ENCODE measurements around the gene HORMAD2. TPM values are rescaled to one million over a fixed set of nuclear protein-coding genes. Genes with fewer than 3 reads are reported as not detected.

HORMAD2 gene
- total RNA-seq, 4 donors from 2014 or later: not detected

DNA sequence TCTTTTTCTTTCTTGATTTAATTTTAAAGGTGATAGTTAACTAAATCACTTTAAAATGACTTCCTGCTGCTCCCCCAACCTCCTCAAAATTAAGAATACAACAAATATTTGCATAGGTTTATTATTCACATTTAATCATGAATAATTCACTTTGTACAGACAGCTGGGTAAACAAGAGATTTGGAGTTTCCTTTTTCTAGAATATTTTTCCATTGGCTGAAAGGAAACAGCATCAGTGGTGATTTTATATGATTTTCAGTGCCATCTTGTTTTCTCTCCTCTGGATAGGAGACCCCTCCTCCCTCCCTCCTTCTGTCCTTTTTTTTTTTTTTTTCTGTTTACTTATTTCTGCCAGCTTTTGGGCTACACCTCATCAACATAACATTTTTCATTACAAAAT lies 105.8 kb downstream of the HORMAD2 start:
- H3K36me3 ChIP-seq: no peaks in the 10 kb centered on the region
- H3K27ac ChIP-seq: no peak overlapping the region
- H3K4me1 ChIP-seq: no peaks in the 10 kb centered on the region
- in situ Hi-C loops (cut with MboI; ENCODE audit: low sequenced_read_pairs in 4 of 4) (no loop called here), intact Hi-C loops (cut with DNase I; ENCODE audit: low total_unique reads) (no loop called here)
- TF ChIP-seq, protein P1, sequence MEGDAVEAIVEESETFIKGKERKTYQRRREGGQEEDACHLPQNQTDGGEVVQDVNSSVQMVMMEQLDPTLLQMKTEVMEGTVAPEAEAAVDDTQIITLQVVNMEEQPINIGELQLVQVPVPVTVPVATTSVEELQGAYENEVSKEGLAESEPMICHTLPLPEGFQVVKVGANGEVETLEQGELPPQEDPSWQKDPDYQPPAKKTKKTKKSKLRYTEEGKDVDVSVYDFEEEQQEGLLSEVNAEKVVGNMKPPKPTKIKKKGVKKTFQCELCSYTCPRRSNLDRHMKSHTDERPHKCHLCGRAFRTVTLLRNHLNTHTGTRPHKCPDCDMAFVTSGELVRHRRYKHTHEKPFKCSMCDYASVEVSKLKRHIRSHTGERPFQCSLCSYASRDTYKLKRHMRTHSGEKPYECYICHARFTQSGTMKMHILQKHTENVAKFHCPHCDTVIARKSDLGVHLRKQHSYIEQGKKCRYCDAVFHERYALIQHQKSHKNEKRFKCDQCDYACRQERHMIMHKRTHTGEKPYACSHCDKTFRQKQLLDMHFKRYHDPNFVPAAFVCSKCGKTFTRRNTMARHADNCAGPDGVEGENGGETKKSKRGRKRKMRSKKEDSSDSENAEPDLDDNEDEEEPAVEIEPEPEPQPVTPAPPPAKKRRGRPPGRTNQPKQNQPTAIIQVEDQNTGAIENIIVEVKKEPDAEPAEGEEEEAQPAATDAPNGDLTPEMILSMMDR (IDR thresholded peaks at IDR 0.05 in 4 of 5, conservative IDR thresholded peaks at IDR 0.05 in 1 of 5): no peak
- no peak for TF ChIP-seq POLR2A (IDR thresholded peaks at IDR 0.05)
- no peak for DNase-seq
- H3K27me3 ChIP-seq: peaks cover 0 to 16% (median 0%) of the 10 kb centered on the region in 3 donors
- ATAC-seq: no peak
- no peaks in the 10 kb centered on the region for H3K9me3 ChIP-seq
- H3K4me3 ChIP-seq: no peak overlapping the region

DNA sequence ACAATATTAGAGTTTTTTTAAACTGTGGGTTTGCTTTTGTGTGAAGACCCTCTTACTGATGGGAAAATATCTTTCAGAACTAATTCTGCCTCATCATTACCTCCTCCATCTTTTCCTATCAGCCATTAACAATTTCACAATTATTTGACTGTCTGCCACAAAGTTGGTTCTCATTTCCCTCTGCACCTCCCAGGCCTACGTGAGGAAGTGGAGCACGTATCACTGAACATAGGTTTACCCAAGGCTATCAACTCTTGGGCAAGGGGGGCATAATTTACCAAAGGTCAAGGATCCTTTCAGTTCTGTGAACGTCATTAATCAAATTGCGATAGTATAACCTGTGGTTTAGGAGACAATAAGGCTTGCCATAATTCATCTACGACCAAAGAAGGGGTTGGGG lies 106.2 kb downstream of the HORMAD2 start:
- H3K9me3 ChIP-seq: no peaks in the 10 kb centered on the region
- no peak for DNase-seq
- no peak for ATAC-seq
- intact Hi-C loops (cut with DNase I; ENCODE audit: low total_unique reads): no loop called here
- no peak overlapping the region for H3K27ac ChIP-seq
- TF ChIP-seq, protein P1 (IDR thresholded peaks at IDR 0.05 in 4 of 5, conservative IDR thresholded peaks at IDR 0.05 in 1 of 5): no peak
- TF ChIP-seq POLR2A (IDR thresholded peaks at IDR 0.05): no peak
- in situ Hi-C loops (cut with MboI; ENCODE audit: low sequenced_read_pairs in 4 of 4): no loop called here
- no peaks in the 10 kb centered on the region for H3K4me1 ChIP-seq
- peaks cover 0 to 19% (median 0%) of the 10 kb centered on the region in 3 donors for H3K27me3 ChIP-seq
- no peaks in the 10 kb centered on the region for H3K36me3 ChIP-seq
- H3K4me3 ChIP-seq: no peak overlapping the region

DNA sequence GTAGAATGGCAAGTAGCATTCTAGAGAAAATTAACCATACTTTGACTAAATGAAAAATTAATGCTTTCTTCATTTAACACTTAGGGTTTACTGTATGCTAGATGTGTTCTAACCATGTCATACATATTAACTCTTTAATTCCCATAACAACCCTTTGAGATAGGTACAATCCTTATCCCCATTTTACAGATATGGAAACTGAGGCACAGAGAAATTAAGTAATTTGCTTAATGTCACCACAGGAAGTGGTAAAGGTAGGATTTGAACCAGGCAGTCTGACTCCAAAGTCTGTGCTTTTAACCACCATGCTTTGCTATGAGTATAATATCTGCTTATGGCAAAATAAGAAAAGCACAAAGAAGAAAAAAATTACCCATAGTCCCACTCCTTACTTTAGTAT lies 106.8 kb downstream of the HORMAD2 start:
- intact Hi-C loops (cut with DNase I; ENCODE audit: low total_unique reads): no loop called here
- TF ChIP-seq, protein P1 (IDR thresholded peaks at IDR 0.05 in 4 of 5, conservative IDR thresholded peaks at IDR 0.05 in 1 of 5): no peak
- no peak for TF ChIP-seq POLR2A (IDR thresholded peaks at IDR 0.05)
- Histone ChIP-seq H3K4me1 (no peaks in the 10 kb centered on the region), H3K36me3 (no peaks in the 10 kb centered on the region), H3K9me3 (no peaks in the 10 kb centered on the region), H3K27ac (no peak overlapping the region), H3K4me3 (no peak overlapping the region), H3K27me3 (peaks cover 0 to 16% (median 0%) of the 10 kb centered on the region in 3 donors)
- DNase-seq (no peak), ATAC-seq (no peak)
- in situ Hi-C loops (cut with MboI; ENCODE audit: low sequenced_read_pairs in 4 of 4): no loop called here

- TF ChIP-seq POLR2A (IDR thresholded peaks at IDR 0.05): no peak
- TF ChIP-seq, protein P1 (IDR thresholded peaks at IDR 0.05 in 4 of 5, conservative IDR thresholded peaks at IDR 0.05 in 1 of 5): no peak
- in situ Hi-C loops (cut with MboI; ENCODE audit: low sequenced_read_pairs in 4 of 4): no loop called here
- no peaks in the 10 kb centered on the region for H3K9me3 ChIP-seq
- intact Hi-C loops (cut with DNase I; ENCODE audit: low total_unique reads): no loop called here
- no peak overlapping the region for H3K27ac ChIP-seq
- no peaks in the 10 kb centered on the region for H3K4me1 ChIP-seq
- ATAC-seq (no peak), DNase-seq (no peak)
- H3K27me3 ChIP-seq: peaks cover 0 to 14% (median 0%) of the 10 kb centered on the region in 3 donors
- no peak overlapping the region for H3K4me3 ChIP-seq
- H3K36me3 ChIP-seq: no peaks in the 10 kb centered on the region
Observed at GRCh38 chr22:30187529-30188407, 107.5 kb downstream of the HORMAD2 start.

Measured in gastrocnemius medialis (tissue), 4 donors.